ENCODE data around the gene PI16. TPM values are rescaled to one million over a fixed set of nuclear protein-coding genes. Genes with fewer than 3 reads are reported as not detected.

Gene PI16
- total RNA-seq, 1 experiment from 2014 or later, result 0.07 TPM

GRCh38 chr6:36975231-36976006 lies 20.9 kb downstream of the PI16 start:
- BruUV-seq (replicated peaks), result no TSS peak
- no peak overlapping the region for H3K4me2 ChIP-seq (ENCODE audit: low read length)
- H3K4me3 ChIP-seq (ENCODE audit: low read length), result no peak overlapping the region
- no peaks in the 10 kb centered on the region for H3F3A ChIP-seq (ENCODE audit: low read length, unreplicated experiment)
- H3K27me3 ChIP-seq (ENCODE audit: low read length), result no peaks in the 10 kb centered on the region
- no peaks in the 10 kb centered on the region for H3K4me1 ChIP-seq (ENCODE audit: insufficient read depth, low read length)
- ATAC-seq (no peak), DNase-seq (no peak)
- H3K9ac ChIP-seq (ENCODE audit: low read length), result no peak overlapping the region
- H3K36me3 ChIP-seq (ENCODE audit: low read depth, low read length), result peaks cover 87% of the 10 kb centered on the region
- peaks cover 21% of the 10 kb centered on the region for H4K20me1 ChIP-seq (ENCODE audit: low read length)
- POLR2A ChIA-PET (ENCODE audit: unreplicated experiment), result no interaction called here
- intact Hi-C loops (cut with micrococcal nuclease), result no loop called here
- no peak overlapping the region for H3K27ac ChIP-seq (ENCODE audit: low read length)
- H3K79me2 ChIP-seq (ENCODE audit: low read length), result peaks cover 21% of the 10 kb centered on the region
- CTCF ChIA-PET, result interaction anchor here (0.6 kb wide), 1 partner anchor 62 kb away, joined by 4 read pairs; no protein-coding TSS in a partner anchor
- no peaks in the 10 kb centered on the region for H3K9me3 ChIP-seq (ENCODE audit: low read length)
- H3K9me2 ChIP-seq (replicated peaks; ENCODE audit: low read length), result no peaks in the 10 kb centered on the region
- H2AFZ ChIP-seq (ENCODE audit: low read length), result no peak overlapping the region
- TF ChIP-seq EZH2 (IDR thresholded peaks at IDR 0.05; ENCODE audit: low read length, unreplicated experiment), result no peak
- no peak for TF ChIP-seq EZH2phosphoT487 (IDR thresholded peaks at IDR 0.05; ENCODE audit: borderline replicate concordance, low read length)
- TF ChIP-seq CTCF (conservative IDR thresholded peaks at IDR 0.05; ENCODE audit: low read depth, low read length), result no peak

- no peaks in the 10 kb centered on the region for H3K27me3 ChIP-seq (ENCODE audit: low read length)
- H3K9ac ChIP-seq (ENCODE audit: low read length), result no peak overlapping the region
- ChIA-PET CTCF (no interaction called here), POLR2A (ENCODE audit: unreplicated experiment) (no interaction called here)
- H3K36me3 ChIP-seq (ENCODE audit: low read depth, low read length), result peaks cover 82% of the 10 kb centered on the region
- ATAC-seq (no peak), DNase-seq (no peak)
- H3K4me2 ChIP-seq (ENCODE audit: low read length), result no peak overlapping the region
- H4K20me1 ChIP-seq (ENCODE audit: low read length), result peaks cover 26% of the 10 kb centered on the region
- H3K27ac ChIP-seq (ENCODE audit: low read length), result no peak overlapping the region
- no TSS peak for BruUV-seq (replicated peaks)
- intact Hi-C loops (cut with micrococcal nuclease), result no loop called here
- no peaks in the 10 kb centered on the region for H3F3A ChIP-seq (ENCODE audit: low read length, unreplicated experiment)
- no peak overlapping the region for H3K4me3 ChIP-seq (ENCODE audit: low read length)
- no peak for TF ChIP-seq EZH2phosphoT487 (IDR thresholded peaks at IDR 0.05; ENCODE audit: borderline replicate concordance, low read length)
- H3K4me1 ChIP-seq (ENCODE audit: insufficient read depth, low read length), result no peaks in the 10 kb centered on the region
- peaks cover 26% of the 10 kb centered on the region for H3K79me2 ChIP-seq (ENCODE audit: low read length)
- H2AFZ ChIP-seq (ENCODE audit: low read length), result no peak overlapping the region
- H3K9me3 ChIP-seq (ENCODE audit: low read length), result no peaks in the 10 kb centered on the region
- H3K9me2 ChIP-seq (replicated peaks; ENCODE audit: low read length), result no peaks in the 10 kb centered on the region
Observed at GRCh38 chr6:36976007-36976264, 21.4 kb downstream of the PI16 start.

- ATAC-seq (no peak), DNase-seq (no peak)
- intact Hi-C loops (cut with micrococcal nuclease), result no loop called here
- ChIA-PET CTCF (no interaction called here), POLR2A (ENCODE audit: unreplicated experiment) (no interaction called here)
- Histone ChIP-seq H4K20me1 (ENCODE audit: low read length) (peaks cover 32% of the 10 kb centered on the region), H3K9me3 (ENCODE audit: low read length) (no peaks in the 10 kb centered on the region), H3K4me3 (ENCODE audit: low read length) (no peak overlapping the region), H2AFZ (ENCODE audit: low read length) (no peak overlapping the region), H3K9ac (ENCODE audit: low read length) (no peak overlapping the region), H3K79me2 (ENCODE audit: low read length) (peaks cover 32% of the 10 kb centered on the region), H3K4me2 (ENCODE audit: low read length) (no peak overlapping the region), H3K27me3 (ENCODE audit: low read length) (no peaks in the 10 kb centered on the region), H3K27ac (ENCODE audit: low read length) (no peak overlapping the region), H3K9me2 (replicated peaks; ENCODE audit: low read length) (no peaks in the 10 kb centered on the region), H3K4me1 (ENCODE audit: insufficient read depth, low read length) (no peaks in the 10 kb centered on the region), H3F3A (ENCODE audit: low read length, unreplicated experiment) (no peaks in the 10 kb centered on the region), H3K36me3 (ENCODE audit: low read depth, low read length) (peaks cover 76% of the 10 kb centered on the region)
- no TSS peak for BruUV-seq (replicated peaks)
- TF ChIP-seq EZH2phosphoT487 (IDR thresholded peaks at IDR 0.05; ENCODE audit: borderline replicate concordance, low read length), result no peak
- TF ChIP-seq EZH2 (IDR thresholded peaks at IDR 0.05; ENCODE audit: low read length, unreplicated experiment), result no peak
- TF ChIP-seq CTCF (conservative IDR thresholded peaks at IDR 0.05; ENCODE audit: low read depth, low read length), result no peak
Observed at GRCh38 chr6:36976509-36976908, 22.0 kb downstream of the PI16 start.

Data from PC-3 (cell line).